Psoas muscle (tissue), 8 donors: ENCODE measurements around the gene MGAT5B. TPM values are rescaled to one million over a fixed set of nuclear protein-coding genes. Genes with fewer than 3 reads are reported as not detected.

Experiments used
- ATAC-seq, 4 donors: fragments of 200-7000 bp; cut with Tn5 transposase; one replicate each; pipeline ENCODE4 v1.9.1; 2020; ENCODE audit warnings: moderate library complexity in 3 of 4, mild to moderate bottlenecking in 2 of 4
- DNase-seq, 2 donors: peaks; one replicate each; pipeline ENCODE4 v3.0.0-alpha.2; 2020
- H3K27ac ChIP-seq: fragments of 200-600 bp; one replicate; pipeline ENCODE4 v1.8.0; 2022
- H3K27me3 ChIP-seq, 3 donors: fragments of 200-600 bp in 1 of 3; one replicate each; pipeline versions ENCODE4 v1.6.1 to v1.8.0; 2013 to 2022; ENCODE audit warnings: low read length in 2 of 3, mild to moderate bottlenecking in 2 of 3, moderate library complexity in 1 of 3; ENCODE audit not compliant: insufficient read depth in 3 of 3
- H3K36me3 ChIP-seq, 2 donors: fragments of 200-600 bp in 1 of 2; one replicate each; pipeline versions ENCODE4 v1.6.1 to v1.8.0; 2013 to 2022; ENCODE audit warnings: low read depth in 1 of 2, mild to moderate bottlenecking in 1 of 2, moderate library complexity in 1 of 2; ENCODE audit not compliant: insufficient read depth in 1 of 2
- H3K4me1 ChIP-seq: fragments of 200-600 bp; one replicate; pipeline ENCODE4 v1.8.0; 2022
- H3K4me3 ChIP-seq: fragments of 200-600 bp; one replicate; pipeline ENCODE4 v1.8.0; 2022; ENCODE audit warnings: mild to moderate bottlenecking
- H3K9me3 ChIP-seq: fragments of 200-600 bp; one replicate; pipeline ENCODE4 v1.8.0; 2022
- WGBS, 3 donors: extraction: QIAGEN DNeasy Blood & Tissue Kit; methylation state at CpG; one replicate each; pipeline versions ENCODE4 v1.1.6 to v1.1.7; 2013; 5-methylcytosine and 5-hydroxymethylcytosine counted together
- intact Hi-C, 2 donors: fragments of 100-400 bp; cut with DNase I; formaldehyde crosslinking; loops; one replicate each; pipeline versions ENCODE4 v1.11.0 to v1.14.2; 2022
- polyA plus RNA-seq, 3 donors: library from polyadenylated mRNA; stranded (reverse); fragments of 200-250 nt; gene quantifications; one replicate each; pipeline ENCODE4 v1.2.3, GENCODE V29; 2013
- total RNA-seq, 4 donors: library from RNA; stranded (reverse); fragmentation: NEBNext Ultra II Directional in 2 of 4; extraction: Animal tissue kit (Norgen Biotek cat#: 25700) in 2 of 4; gene quantifications; one replicate each; pipeline versions ENCODE4 v1.2.1 to v1.2.4, GENCODE V29; 2021 to 2023
- TF ChIP-seq, protein P1 (sequence below): fragments of 200-600 bp; IDR thresholded peaks from one replicate; pipeline ENCODE4 v1.8.0; 2022; ENCODE audit warnings: antibody characterized with exemption
- donor health status: healthy with polysubstance abuse.
- donor health status: DM: no; HTN: no; CAD: no; lungs with moderate emphysema.
- donor health status: Bipolar disorder and iron deficiency.
- donor health status: healthy.
- donor health status: DM: yes; HTN: yes; CAD: no.
- donor health status: DM: no; HTN: no; CAD: no.
- donor health status: DM: no; HTN: no; CAD: no.
- donor health status: DM: yes; HTN: yes; CAD: no.

MGAT5B gene
- total and polyA plus RNA-seq, 7 donors, result 0.03 to 0.34 (median 0.05) TPM; not detected in 3

DNA sequence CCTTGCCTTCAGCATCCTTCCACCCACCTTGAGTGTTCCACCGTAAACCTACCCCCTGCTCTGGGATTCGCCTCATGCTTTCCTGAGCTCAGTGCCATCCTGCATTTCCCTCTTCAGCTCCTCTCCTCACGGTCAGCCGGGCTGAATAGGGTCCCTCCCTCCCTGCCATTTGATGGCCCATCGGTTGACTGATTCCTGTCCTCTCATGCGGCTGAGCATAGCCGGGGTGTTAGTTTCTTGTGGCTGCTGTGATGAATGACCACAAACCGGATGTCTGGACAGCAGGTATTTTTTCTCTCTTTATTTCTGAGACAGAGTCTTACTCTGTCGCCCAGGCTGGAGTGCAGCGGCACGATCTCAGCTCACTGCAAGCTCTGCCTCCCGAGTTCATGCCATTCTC lies 44.1 kb upstream of the MGAT5B start:
- no peak for DNase-seq
- Histone ChIP-seq H3K27me3 (peaks cover 0 to 7% (median 5%) of the 10 kb centered on the region in 3 donors), H3K4me3 (no peak overlapping the region), H3K9me3 (no peaks in the 10 kb centered on the region), H3K36me3 (no peaks in the 10 kb centered on the region), H3K4me1 (no peaks in the 10 kb centered on the region), H3K27ac (no peak overlapping the region)
- intact Hi-C loops, result no loop called here
- ATAC-seq, result no peak
- 73 to 75% (median 73%) methylated on average over 12 of the region's 12 CpGs for WGBS, 3 donors
- TF ChIP-seq, protein P1, sequence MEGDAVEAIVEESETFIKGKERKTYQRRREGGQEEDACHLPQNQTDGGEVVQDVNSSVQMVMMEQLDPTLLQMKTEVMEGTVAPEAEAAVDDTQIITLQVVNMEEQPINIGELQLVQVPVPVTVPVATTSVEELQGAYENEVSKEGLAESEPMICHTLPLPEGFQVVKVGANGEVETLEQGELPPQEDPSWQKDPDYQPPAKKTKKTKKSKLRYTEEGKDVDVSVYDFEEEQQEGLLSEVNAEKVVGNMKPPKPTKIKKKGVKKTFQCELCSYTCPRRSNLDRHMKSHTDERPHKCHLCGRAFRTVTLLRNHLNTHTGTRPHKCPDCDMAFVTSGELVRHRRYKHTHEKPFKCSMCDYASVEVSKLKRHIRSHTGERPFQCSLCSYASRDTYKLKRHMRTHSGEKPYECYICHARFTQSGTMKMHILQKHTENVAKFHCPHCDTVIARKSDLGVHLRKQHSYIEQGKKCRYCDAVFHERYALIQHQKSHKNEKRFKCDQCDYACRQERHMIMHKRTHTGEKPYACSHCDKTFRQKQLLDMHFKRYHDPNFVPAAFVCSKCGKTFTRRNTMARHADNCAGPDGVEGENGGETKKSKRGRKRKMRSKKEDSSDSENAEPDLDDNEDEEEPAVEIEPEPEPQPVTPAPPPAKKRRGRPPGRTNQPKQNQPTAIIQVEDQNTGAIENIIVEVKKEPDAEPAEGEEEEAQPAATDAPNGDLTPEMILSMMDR, result no peak

DNA sequence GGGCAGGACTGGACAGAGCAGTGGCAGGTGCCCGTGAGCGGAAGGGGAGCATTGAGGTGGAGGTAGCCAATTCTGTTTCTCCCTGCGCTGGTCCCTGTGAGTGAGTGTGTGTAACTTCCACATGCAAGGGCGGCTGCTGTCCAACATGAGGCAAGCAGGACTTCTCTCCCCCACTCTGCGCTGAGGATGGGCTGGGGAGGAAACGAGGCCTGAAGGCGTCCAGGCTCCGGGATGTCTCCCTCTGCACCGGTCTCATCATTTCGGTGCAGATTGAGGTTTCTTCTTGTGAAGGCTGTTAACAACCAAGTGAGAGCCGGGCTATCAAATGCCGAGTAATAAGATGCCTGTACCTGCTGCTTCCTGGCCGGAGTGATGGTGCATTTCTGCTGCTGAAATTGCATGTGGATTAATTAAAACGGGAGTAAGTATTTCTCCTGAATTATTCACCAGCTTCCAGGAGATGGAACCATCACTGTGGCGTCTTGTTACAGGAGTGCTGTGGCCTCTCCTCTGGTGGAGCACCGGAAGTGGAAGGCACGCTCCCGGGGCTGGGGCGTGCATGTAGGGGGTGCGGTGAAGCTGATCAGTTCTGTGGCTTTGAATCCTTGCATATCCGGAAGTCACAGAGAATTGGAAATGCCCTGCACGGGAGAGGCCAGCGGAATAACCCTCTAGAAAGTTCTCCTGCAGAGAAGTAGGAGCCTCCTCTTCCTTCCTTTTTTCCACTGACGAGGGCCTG lies 41.7 kb upstream of the MGAT5B start:
- no peaks in the 10 kb centered on the region for H3K9me3 ChIP-seq
- 50 to 53% (median 52%) methylated on average over 24 of the region's 24 CpGs for whole genome bisulfite sequencing, 3 donors
- H3K4me1 ChIP-seq, result no peaks in the 10 kb centered on the region
- peaks cover 0 to 7% (median 2%) of the 10 kb centered on the region in 3 donors for H3K27me3 ChIP-seq
- ATAC-seq (no peak), DNase-seq (no peak)
- no peak overlapping the region for H3K4me3 ChIP-seq
- no peak overlapping the region for H3K27ac ChIP-seq
- TF ChIP-seq, protein P1, result no peak
- no peaks in the 10 kb centered on the region for H3K36me3 ChIP-seq
- intact Hi-C loops, result no loop called here

DNA sequence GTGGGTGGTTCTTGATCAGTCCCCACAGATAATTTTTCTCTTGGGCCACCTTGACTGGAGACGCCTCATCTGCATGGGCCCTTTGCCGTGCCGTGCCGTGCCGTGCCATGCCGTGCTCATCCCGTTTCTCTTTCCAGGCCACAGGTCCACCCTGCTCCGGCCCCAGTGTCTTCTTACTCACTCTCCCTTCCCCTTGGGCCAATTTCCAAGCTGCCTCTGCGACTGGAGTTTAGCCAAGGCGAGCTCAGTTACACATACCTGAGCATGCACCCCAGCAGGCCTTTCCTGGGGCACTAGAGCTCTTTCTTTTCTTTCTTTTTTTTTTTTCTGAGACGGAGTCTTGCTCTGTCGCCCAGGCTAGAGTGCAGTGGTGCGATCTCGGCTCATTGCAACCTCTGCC lies 40.5 kb upstream of the MGAT5B start:
- no peaks in the 10 kb centered on the region for H3K9me3 ChIP-seq
- peaks cover 0 to 7% (median 2%) of the 10 kb centered on the region in 3 donors for H3K27me3 ChIP-seq
- 72 to 75% (median 74%) methylated on average over 10 to 14 of the region's 14 CpGs for WGBS, 3 donors
- no peak for DNase-seq
- ATAC-seq, result no peak
- H3K4me3 ChIP-seq, result no peak overlapping the region
- intact Hi-C loops, result no loop called here
- no peaks in the 10 kb centered on the region for H3K36me3 ChIP-seq
- TF ChIP-seq, protein P1, result no peak
- no peak overlapping the region for H3K27ac ChIP-seq
- no peaks in the 10 kb centered on the region for H3K4me1 ChIP-seq

DNA sequence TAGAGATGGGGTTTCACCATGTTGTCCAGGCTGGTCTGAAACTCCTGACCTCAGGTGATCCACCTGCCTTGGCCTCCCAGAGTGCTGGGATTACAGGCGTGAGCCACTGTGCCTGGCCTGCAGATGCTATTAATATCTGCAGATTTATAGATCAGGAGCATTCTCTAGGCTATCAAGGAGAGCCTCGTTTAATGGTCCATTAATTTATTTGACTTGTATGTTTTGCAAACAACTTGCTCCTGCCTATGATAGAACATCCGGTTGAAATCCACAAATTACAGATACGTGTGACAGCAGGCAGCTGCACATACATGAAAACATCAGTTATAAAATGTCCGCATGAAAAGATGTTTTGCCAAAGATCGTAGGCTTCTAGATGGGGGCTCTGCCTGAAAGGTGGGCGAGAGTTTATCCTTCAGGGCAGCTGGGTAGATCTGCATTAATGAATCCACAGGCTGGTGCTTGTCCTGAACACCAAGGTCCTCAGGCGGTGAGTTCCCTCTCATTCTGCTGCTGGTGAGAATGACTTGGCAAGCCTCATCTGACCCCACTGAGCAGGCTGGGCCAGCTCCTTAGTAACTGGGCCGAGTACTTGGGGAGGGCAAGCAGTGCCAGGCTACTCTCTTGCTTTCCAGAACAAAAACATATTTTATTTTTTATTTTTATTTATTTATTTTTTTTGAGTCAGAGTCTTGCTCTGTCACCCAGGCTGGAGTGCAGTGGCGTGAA lies 37.1 kb upstream of the MGAT5B start:
- no peak for ATAC-seq
- intact Hi-C loops, result no loop called here

More for the DNA sequence above, 37.1 kb upstream of the MGAT5B start:
- DNase-seq, result no peak
- Histone ChIP-seq H3K4me1 (no peaks in the 10 kb centered on the region), H3K27me3 (peaks cover 0 to 21% (median 5%) of the 10 kb centered on the region in 3 donors), H3K27ac (no peak overlapping the region), H3K4me3 (no peak overlapping the region), H3K36me3 (no peaks in the 10 kb centered on the region), H3K9me3 (no peaks in the 10 kb centered on the region)
- TF ChIP-seq, protein P1, result no peak
- WGBS, 3 donors, result 74 to 81% (median 77%) methylated on average over 10 of the region's 10 CpGs
